ENCODE data around the gene C10orf90. TPM values are rescaled to one million over a fixed set of nuclear protein-coding genes. Genes with fewer than 3 reads are reported as not detected.

Gene C10orf90
- total RNA-seq, 2 donors from 2014 or later: 0.33 TPM; not detected in 1

GRCh38 chr10:126536656-126537055, 133.8 kb downstream of the C10orf90 start:
- Mint-ChIP-seq H3K4me1 (peaks cover 24% of the 10 kb centered on the region), H3K36me3 (ENCODE audit: low read depth) (no peaks in the 10 kb centered on the region), H3K4me3 (no peak overlapping the region), H3K27me3 (ENCODE audit: insufficient read depth) (peaks cover 5% of the 10 kb centered on the region), H3K27ac (no peak overlapping the region), H3K9me3 (no peaks in the 10 kb centered on the region)
- TF ChIP-seq CTCF (conservative IDR thresholded peaks at IDR 0.05): no peak
- Histone ChIP-seq H3K27me3 (ENCODE audit: control insufficient read depth, insufficient read depth, low read length, poor library complexity, severe bottlenecking) (peaks cover 30% of the 10 kb centered on the region), H3K36me3 (ENCODE audit: control insufficient read depth, insufficient read depth, low read length) (no peaks in the 10 kb centered on the region), H3K4me1 (ENCODE audit: control insufficient read depth, insufficient read depth, low read length) (peaks cover 7% of the 10 kb centered on the region), H3K9ac (ENCODE audit: extremely low read depth, low read length, poor library complexity, severe bottlenecking) (no peak overlapping the region), H3K4me3 (ENCODE audit: low read length) (no peak overlapping the region), H3K27ac (ENCODE audit: low read depth, low read length) (no peak overlapping the region), H3K9me3 (ENCODE audit: control insufficient read depth, low read length) (no peaks in the 10 kb centered on the region)
- no peak for DNase-seq
- WGBS, 2 experiments (ENCODE audit: insufficient coverage in 1 of 2, insufficient read length in 1 of 2): 88 to 92% methylated on average over 2 to 3 of the region's 3 CpGs

GRCh38 chr10:126536148-126536547, 134.3 kb downstream of the C10orf90 start:
- Mint-ChIP-seq H3K27ac (no peak overlapping the region), H3K4me1 (peaks cover 24% of the 10 kb centered on the region), H3K9me3 (no peaks in the 10 kb centered on the region), H3K4me3 (no peak overlapping the region), H3K27me3 (ENCODE audit: insufficient read depth) (peaks cover 5% of the 10 kb centered on the region), H3K36me3 (ENCODE audit: low read depth) (no peaks in the 10 kb centered on the region)
- Histone ChIP-seq H3K9me3 (ENCODE audit: control insufficient read depth, low read length) (no peaks in the 10 kb centered on the region), H3K4me3 (ENCODE audit: low read length) (no peak overlapping the region), H3K36me3 (ENCODE audit: control insufficient read depth, insufficient read depth, low read length) (no peaks in the 10 kb centered on the region), H3K27me3 (ENCODE audit: control insufficient read depth, insufficient read depth, low read length, poor library complexity, severe bottlenecking) (peaks cover 30% of the 10 kb centered on the region), H3K27ac (ENCODE audit: low read depth, low read length) (no peak overlapping the region), H3K4me1 (ENCODE audit: control insufficient read depth, insufficient read depth, low read length) (peaks cover 7% of the 10 kb centered on the region), H3K9ac (ENCODE audit: extremely low read depth, low read length, poor library complexity, severe bottlenecking) (no peak overlapping the region)
- no peak for TF ChIP-seq CTCF (conservative IDR thresholded peaks at IDR 0.05)
- WGBS, 2 experiments (ENCODE audit: insufficient coverage in 1 of 2, insufficient read length in 1 of 2): 94 to 100% methylated on average over 5 to 9 of the region's 10 CpGs
- DNase-seq: peak; percentile 74

GRCh38 chr10:126533644-126534043, 136.8 kb downstream of the C10orf90 start:
- Mint-ChIP-seq H3K36me3 (ENCODE audit: low read depth) (no peaks in the 10 kb centered on the region), H3K27me3 (ENCODE audit: insufficient read depth) (peaks cover 5% of the 10 kb centered on the region), H3K4me1 (peaks cover 21% of the 10 kb centered on the region), H3K9me3 (no peaks in the 10 kb centered on the region), H3K4me3 (no peak overlapping the region), H3K27ac (no peak overlapping the region)
- Histone ChIP-seq H3K9me3 (ENCODE audit: control insufficient read depth, low read length) (no peaks in the 10 kb centered on the region), H3K27me3 (ENCODE audit: control insufficient read depth, insufficient read depth, low read length, poor library complexity, severe bottlenecking) (peaks cover 24% of the 10 kb centered on the region), H3K4me1 (ENCODE audit: control insufficient read depth, insufficient read depth, low read length) (peaks cover 7% of the 10 kb centered on the region), H3K27ac (ENCODE audit: low read depth, low read length) (no peak overlapping the region), H3K9ac (ENCODE audit: extremely low read depth, low read length, poor library complexity, severe bottlenecking) (no peak overlapping the region), H3K4me3 (ENCODE audit: low read length) (no peak overlapping the region), H3K36me3 (ENCODE audit: control insufficient read depth, insufficient read depth, low read length) (no peaks in the 10 kb centered on the region)
- no peak for TF ChIP-seq CTCF (conservative IDR thresholded peaks at IDR 0.05)
- no peak for DNase-seq
- 88 to 100% methylated on average over 5 of the region's 5 CpGs for WGBS, 2 experiments (ENCODE audit: insufficient coverage in 1 of 2, insufficient read length in 1 of 2)

Data from endodermal cell (in vitro differentiated cells).